HFFc6 (cell line): Measurements from ENCODE around the gene RTN4RL1. TPM values are rescaled to one million over a fixed set of nuclear protein-coding genes. Genes with fewer than 3 reads are reported as not detected.

ENCODE experiments used
- DNase-seq: peaks from one replicate; pipeline ENCODE4 v3.0.0-alpha.2; 2018
- H3K27ac Mint-ChIP-seq: 2 replicates; pipeline ENCODE4 v1.8.0; 2020; ENCODE audit warnings: mild to moderate bottlenecking, mixed read lengths
- H3K27me3 Mint-ChIP-seq: 2 replicates; pipeline ENCODE4 v1.8.0; 2021; ENCODE audit warnings: mild to moderate bottlenecking, moderate library complexity, mixed read lengths; ENCODE audit not compliant: insufficient read depth
- H3K36me3 Mint-ChIP-seq: 2 replicates; pipeline ENCODE4 v1.8.0; 2021; ENCODE audit warnings: low read depth, mixed read lengths
- H3K4me1 Mint-ChIP-seq: 2 replicates; pipeline ENCODE4 v1.8.0; 2020; ENCODE audit warnings: low read depth, mixed read lengths
- H3K4me3 Mint-ChIP-seq: 2 replicates; pipeline ENCODE4 v1.8.0; 2020; ENCODE audit warnings: mild to moderate bottlenecking, moderate library complexity, mixed read lengths
- H3K9me3 Mint-ChIP-seq: 2 replicates; pipeline ENCODE4 v1.8.0; 2020; ENCODE audit warnings: mild to moderate bottlenecking, mixed read lengths
- total RNA-seq, 6 experiments: library from RNA; stranded (reverse); fragmentation: NEBNext Ultra II Directional; extraction: Animal tissue kit (Norgen Biotek cat#: 25700); gene quantifications; 2 replicates in 1 of 6; 3 replicates in 5 of 6; pipeline ENCODE4 v1.2.3, GENCODE V29; 2021
- TF ChIP-seq, protein P1 (sequence below): fragments of 200-600 bp; sonication (generic); IDR thresholded peaks from 2 replicates; pipeline ENCODE4 v1.5.0; 2021; ENCODE audit warnings: antibody characterized with exemption, mild to moderate bottlenecking

The RTN4RL1 gene
- total RNA-seq, 6 experiments from 2014 or later, result 0.33 to 0.60 (median 0.39) TPM

DNA sequence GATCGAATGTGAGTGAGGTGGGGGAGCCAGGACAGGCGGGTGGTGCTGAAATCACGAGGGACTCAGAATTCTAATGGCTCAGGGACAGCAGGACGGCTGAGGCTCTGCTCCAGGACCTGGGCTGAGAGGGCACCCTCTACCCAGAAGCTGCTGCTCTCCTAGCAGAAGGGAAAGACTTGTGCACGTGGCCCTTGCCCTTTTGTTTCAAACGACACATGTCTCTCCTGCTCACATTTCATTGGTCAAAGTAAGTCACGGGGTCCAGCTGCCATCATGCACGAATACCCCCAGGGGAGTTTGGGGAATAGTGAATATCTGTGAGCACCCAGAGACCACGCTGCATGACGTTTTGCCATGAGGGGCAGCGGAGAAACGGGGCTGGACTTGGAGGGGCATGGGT lies 73.2 kb downstream of the RTN4RL1 start:
- Mint-ChIP-seq H3K4me1 (peaks cover under 1% of the 10 kb centered on the region; the same call in 1 of the 2 replicates), H3K27ac (no peak overlapping the region), H3K27me3 (peaks cover 12% of the 10 kb centered on the region), H3K9me3 (no peaks in the 10 kb centered on the region), H3K4me3 (no peak overlapping the region), H3K36me3 (no peaks in the 10 kb centered on the region)
- DNase-seq, result no peak
- TF ChIP-seq, protein P1, sequence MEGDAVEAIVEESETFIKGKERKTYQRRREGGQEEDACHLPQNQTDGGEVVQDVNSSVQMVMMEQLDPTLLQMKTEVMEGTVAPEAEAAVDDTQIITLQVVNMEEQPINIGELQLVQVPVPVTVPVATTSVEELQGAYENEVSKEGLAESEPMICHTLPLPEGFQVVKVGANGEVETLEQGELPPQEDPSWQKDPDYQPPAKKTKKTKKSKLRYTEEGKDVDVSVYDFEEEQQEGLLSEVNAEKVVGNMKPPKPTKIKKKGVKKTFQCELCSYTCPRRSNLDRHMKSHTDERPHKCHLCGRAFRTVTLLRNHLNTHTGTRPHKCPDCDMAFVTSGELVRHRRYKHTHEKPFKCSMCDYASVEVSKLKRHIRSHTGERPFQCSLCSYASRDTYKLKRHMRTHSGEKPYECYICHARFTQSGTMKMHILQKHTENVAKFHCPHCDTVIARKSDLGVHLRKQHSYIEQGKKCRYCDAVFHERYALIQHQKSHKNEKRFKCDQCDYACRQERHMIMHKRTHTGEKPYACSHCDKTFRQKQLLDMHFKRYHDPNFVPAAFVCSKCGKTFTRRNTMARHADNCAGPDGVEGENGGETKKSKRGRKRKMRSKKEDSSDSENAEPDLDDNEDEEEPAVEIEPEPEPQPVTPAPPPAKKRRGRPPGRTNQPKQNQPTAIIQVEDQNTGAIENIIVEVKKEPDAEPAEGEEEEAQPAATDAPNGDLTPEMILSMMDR, result no peak

GRCh38 chr17:1949754-1950153 lies 75.4 kb downstream of the RTN4RL1 start:
- TF ChIP-seq, protein P1, result no peak
- H3K4me1 Mint-ChIP-seq, result no peaks in the 10 kb centered on the region
- no peaks in the 10 kb centered on the region for H3K36me3 Mint-ChIP-seq
- H3K9me3 Mint-ChIP-seq, result no peaks in the 10 kb centered on the region
- H3K27me3 Mint-ChIP-seq, result peaks cover 9% of the 10 kb centered on the region
- no peak overlapping the region for H3K4me3 Mint-ChIP-seq
- DNase-seq, result no peak
- H3K27ac Mint-ChIP-seq, result no peak overlapping the region

- Mint-ChIP-seq H3K27me3 (peaks cover 10% of the 10 kb centered on the region), H3K27ac (no peak overlapping the region), H3K36me3 (no peaks in the 10 kb centered on the region), H3K4me3 (no peak overlapping the region), H3K4me1 (no peaks in the 10 kb centered on the region), H3K9me3 (no peaks in the 10 kb centered on the region)
- TF ChIP-seq, protein P1, result no peak
- DNase-seq, result no peak
Observed at GRCh38 chr17:1948517-1948825, 76.7 kb downstream of the RTN4RL1 start.

- no peak overlapping the region for H3K4me3 Mint-ChIP-seq
- TF ChIP-seq, protein P1, result no peak
- H3K27me3 Mint-ChIP-seq, result peaks cover 10% of the 10 kb centered on the region
- no peaks in the 10 kb centered on the region for H3K36me3 Mint-ChIP-seq
- H3K27ac Mint-ChIP-seq, result no peak overlapping the region
- H3K4me1 Mint-ChIP-seq, result no peaks in the 10 kb centered on the region
- no peak for DNase-seq
- H3K9me3 Mint-ChIP-seq, result no peaks in the 10 kb centered on the region
Observed at GRCh38 chr17:1947743-1948516, 77.2 kb downstream of the RTN4RL1 start.

DNA sequence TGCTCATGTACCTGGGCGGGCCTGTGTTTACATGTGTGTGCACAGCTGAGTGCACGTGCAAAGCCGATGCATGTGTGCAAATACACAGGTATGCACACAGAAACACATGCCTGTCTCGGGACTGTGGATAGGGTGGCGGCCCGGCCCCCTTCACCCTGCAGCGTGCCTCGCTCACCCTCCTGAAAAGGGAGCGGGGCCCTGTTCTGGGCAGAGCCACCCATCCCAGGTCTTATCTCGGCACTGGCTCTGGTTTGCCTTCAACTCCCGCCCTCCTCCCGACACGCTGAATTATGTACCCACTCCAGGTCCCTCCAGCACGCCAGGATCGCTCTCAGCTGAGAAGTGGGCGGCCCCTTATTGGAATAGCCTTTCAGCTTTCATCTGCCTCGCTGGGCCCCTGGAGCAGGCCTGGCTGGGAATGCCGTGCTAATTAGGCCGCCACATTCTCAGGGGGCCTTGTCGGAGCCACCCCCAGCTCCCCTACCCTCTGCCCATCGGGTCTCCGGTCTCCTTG lies 77.8 kb downstream of the RTN4RL1 start:
- peaks cover 9% of the 10 kb centered on the region for H3K27me3 Mint-ChIP-seq
- H3K36me3 Mint-ChIP-seq, result no peaks in the 10 kb centered on the region
- no peak overlapping the region for H3K27ac Mint-ChIP-seq
- H3K9me3 Mint-ChIP-seq, result no peaks in the 10 kb centered on the region
- no peak for DNase-seq
- TF ChIP-seq, protein P1, result no peak
- no peaks in the 10 kb centered on the region for H3K4me1 Mint-ChIP-seq
- H3K4me3 Mint-ChIP-seq, result no peak overlapping the region
